Caco-2 (cell line): ENCODE measurements around the gene KDELR3. TPM values are rescaled to one million over a fixed set of nuclear protein-coding genes. Genes with fewer than 3 reads are reported as not detected.

Experiments
- BruUV-seq: library from RNA; stranded (reverse); fragments of 400-500 nt; replicated peaks from 2 replicates; lab custom pipeline; 2021; lab: Mats Ljungman, UMichigan
- CTCF ChIA-PET: fragments of 300-600 bp; sonication (Branson Sonifier 250); formaldehyde crosslinking; loops from one replicate; lab custom pipeline; 2022; ENCODE audit warnings: antibody characterized with exemption; lab: Charles Lee
- POLR2A ChIA-PET: fragments of 300-600 bp; sonication (Branson Sonifier 250); formaldehyde crosslinking; loops from one replicate; lab custom pipeline; 2022; ENCODE audit warnings: antibody characterized with exemption; lab: Charles Lee
- DNase-seq, 2 experiments: peaks; one replicate each; pipeline versions ENCODE4 v3.0.0 to v3.0.0-alpha.2; 2020 to 2022
- H3K27me3 ChIP-seq: replicated peaks from 2 replicates; pipeline ENCODE4 v1.6.0; 2011; ENCODE audit warnings: low read length; ENCODE audit not compliant: control insufficient read depth, insufficient read depth
- H3K36me3 ChIP-seq: 2 replicates; pipeline ENCODE4 v1.5.1; 2011; ENCODE audit warnings: low read length; ENCODE audit not compliant: control insufficient read depth, insufficient read depth
- H3K4me1 ChIP-seq: fragments of 250-450 bp; sonication (Bioruptor Pico); 2 replicates; pipeline ENCODE4 v1.5.1; 2020; ENCODE audit warnings: mild to moderate bottlenecking
- H3K4me3 ChIP-seq: 2 replicates; pipeline ENCODE4 v1.5.1; 2011; ENCODE audit warnings: low read depth, mild to moderate bottlenecking, control low read depth, low read length
- H3K9me3 ChIP-seq: fragments of 250-450 bp; sonication (Bioruptor Pico); 2 replicates; pipeline ENCODE4 v1.5.1; 2020; ENCODE audit warnings: mild to moderate bottlenecking, moderate library complexity
- H3K27ac Mint-ChIP-seq: one replicate; pipeline ENCODE4 v1.8.0; 2022; ENCODE audit warnings: mixed read lengths; ENCODE audit not compliant: unreplicated experiment
- H3K27me3 Mint-ChIP-seq: one replicate; pipeline ENCODE4 v1.8.0; 2022; ENCODE audit warnings: mixed read lengths; ENCODE audit not compliant: insufficient read depth, unreplicated experiment
- H3K36me3 Mint-ChIP-seq: one replicate; pipeline ENCODE4 v1.8.0; 2022; ENCODE audit warnings: mild to moderate bottlenecking, mixed read lengths; ENCODE audit not compliant: insufficient read depth, unreplicated experiment
- H3K4me1 Mint-ChIP-seq: one replicate; pipeline ENCODE4 v1.8.0; 2022; ENCODE audit warnings: low read depth, mixed read lengths; ENCODE audit not compliant: unreplicated experiment
- H3K4me3 Mint-ChIP-seq: one replicate; pipeline ENCODE4 v1.8.0; 2022; ENCODE audit warnings: mild to moderate bottlenecking, moderate library complexity, mixed read lengths; ENCODE audit not compliant: unreplicated experiment
- H3K9me3 Mint-ChIP-seq: one replicate; pipeline ENCODE4 v1.8.0; 2022; ENCODE audit warnings: mixed read lengths; ENCODE audit not compliant: unreplicated experiment
- CTCF ChIP-seq, 2 experiments: fragments of 200-600 bp in 1 of 2; IDR thresholded peaks; 1 replicate in 1 of 2; 2 replicates in 1 of 2; pipeline versions ENCODE4 v1.5.1 to v1.8.0; 2011 to 2022; ENCODE audit warnings: antibody characterized with exemption in 1 of 2, control low read depth in 1 of 2, inconsistent platforms in 1 of 2, low read depth in 1 of 2, low read length in 1 of 2, mild to moderate bottlenecking in 1 of 2, moderate library complexity in 1 of 2; ENCODE audit not compliant: insufficient read depth in 1 of 2, severe bottlenecking in 1 of 2, unreplicated experiment in 1 of 2
- intact Hi-C: fragments of 100-400 bp; cut with micrococcal nuclease; formaldehyde crosslinking; loops from one replicate; pipeline ENCODE4 v1.10.0; 2022; ENCODE audit not compliant: unreplicated experiment
- total RNA-seq: library from RNA; stranded (reverse); gene quantifications from 2 replicates; pipeline ENCODE4 v1.2.3, GENCODE V29; 2022

Gene KDELR3
- total RNA-seq, 1 experiment from 2014 or later: 13.4 TPM

GRCh38 chr22:38423512-38424503 is 44.1 kb upstream of the KDELR3 start:
- Mint-ChIP-seq H3K36me3 (no peaks in the 10 kb centered on the region), H3K4me3 (no peak overlapping the region), H3K4me1 (peaks cover 8% of the 10 kb centered on the region), H3K27ac (no peak overlapping the region), H3K9me3 (no peaks in the 10 kb centered on the region), H3K27me3 (no peaks in the 10 kb centered on the region)
- intact Hi-C loops: no loop called here
- POLR2A ChIA-PET: interaction anchor here (0.6 kb wide), 1 partner anchor 470 kb away, joined by 3 read pairs; no protein-coding TSS in a partner anchor
- Histone ChIP-seq H3K36me3 (no peaks in the 10 kb centered on the region), H3K4me3 (no peak overlapping the region), H3K4me1 (peaks cover 21% of the 10 kb centered on the region), H3K27me3 (no peaks in the 10 kb centered on the region), H3K9me3 (no peaks in the 10 kb centered on the region)
- TF ChIP-seq CTCF (IDR thresholded peaks at IDR 0.05; ENCODE audit: insufficient read depth in 1 of 2, low read depth in 1 of 2, low read length in 1 of 2, severe bottlenecking in 1 of 2, unreplicated experiment in 1 of 2): no peak
- DNase-seq: peak in 1 of 2 experiments; percentile 22
- CTCF ChIA-PET: interaction anchor here (0.6 kb wide), 1 partner anchor 372 kb away, joined by 3 read pairs; no protein-coding TSS in a partner anchor
- no TSS peak for BruUV-seq

DNA sequence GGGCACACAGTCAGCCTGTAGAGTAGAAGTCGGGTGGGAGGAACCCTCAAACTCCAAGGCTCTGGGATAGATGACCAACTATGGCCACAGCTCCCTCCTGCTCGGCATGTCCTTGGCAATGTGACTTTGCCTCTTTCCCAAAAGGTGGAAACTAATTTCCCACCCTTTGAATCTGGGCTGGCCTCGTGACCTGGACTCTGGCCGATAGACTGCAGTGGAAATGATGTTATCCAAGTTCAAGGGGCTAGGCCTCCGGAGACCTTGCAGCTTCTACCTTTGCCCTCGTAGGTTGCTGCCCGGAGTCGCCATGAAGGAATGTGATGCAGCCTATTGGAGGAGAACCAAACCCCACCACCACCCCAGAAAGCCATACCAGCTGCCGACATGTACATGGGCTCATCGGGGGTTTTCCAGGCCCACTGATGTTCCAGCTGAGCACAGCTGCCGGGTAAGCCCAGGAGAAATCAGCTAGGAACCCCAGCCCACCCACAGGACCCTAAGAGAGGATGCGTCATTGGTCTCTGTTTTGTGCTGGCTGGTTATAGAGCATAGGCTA is 43.3 kb upstream of the KDELR3 start:
- POLR2A ChIA-PET: interaction anchor here (0.6 kb wide), 1 partner anchor 471 kb away, joined by 3 read pairs; no protein-coding TSS in a partner anchor

More for the DNA sequence above, 43.3 kb upstream of the KDELR3 start:
- H3K36me3 Mint-ChIP-seq: no peaks in the 10 kb centered on the region
- H3K27ac Mint-ChIP-seq: no peak overlapping the region
- no peak for DNase-seq
- Histone ChIP-seq H3K4me1 (peaks cover 21% of the 10 kb centered on the region), H3K9me3 (no peaks in the 10 kb centered on the region), H3K27me3 (no peaks in the 10 kb centered on the region), H3K36me3 (no peaks in the 10 kb centered on the region), H3K4me3 (no peak overlapping the region)
- intact Hi-C loops: no loop called here
- no peaks in the 10 kb centered on the region for H3K27me3 Mint-ChIP-seq
- no TSS peak for BruUV-seq
- no peak for TF ChIP-seq CTCF (IDR thresholded peaks at IDR 0.05; ENCODE audit: insufficient read depth in 1 of 2, low read depth in 1 of 2, low read length in 1 of 2, severe bottlenecking in 1 of 2, unreplicated experiment in 1 of 2)
- no peak overlapping the region for H3K4me3 Mint-ChIP-seq
- H3K4me1 Mint-ChIP-seq: peaks cover 8% of the 10 kb centered on the region
- H3K9me3 Mint-ChIP-seq: no peaks in the 10 kb centered on the region
- CTCF ChIA-PET: interaction anchor here (0.6 kb wide), 1 partner anchor 373 kb away, joined by 3 read pairs; no protein-coding TSS in a partner anchor
